ENCODE measurements around the gene LMOD2.

- TF ChIP-seq TBL1XR1 (IDR thresholded peaks at IDR 0.05; ENCODE audit: low read depth, low read length): no peak
- TF ChIP-seq FOXM1 (IDR thresholded peaks at IDR 0.05; ENCODE audit: low read depth, low read length): no peak
- TF ChIP-seq JUND (IDR thresholded peaks at IDR 0.05; ENCODE audit: low read depth, low read length): no peak
- no peak for TF ChIP-seq CTCF (IDR thresholded peaks at IDR 0.05 in 2 of 3, conservative IDR thresholded peaks at IDR 0.05 in 1 of 3; ENCODE audit: control insufficient read depth in 2 of 3, extremely low read depth in 1 of 3, insufficient read depth in 1 of 3, low read depth in 3 of 3, low read length in 3 of 3)
- TF ChIP-seq, protein P1, sequence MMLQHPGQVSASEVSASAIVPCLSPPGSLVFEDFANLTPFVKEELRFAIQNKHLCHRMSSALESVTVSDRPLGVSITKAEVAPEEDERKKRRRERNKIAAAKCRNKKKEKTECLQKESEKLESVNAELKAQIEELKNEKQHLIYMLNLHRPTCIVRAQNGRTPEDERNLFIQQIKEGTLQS (IDR thresholded peaks at IDR 0.05; ENCODE audit: borderline replicate concordance, extremely low read depth, low read depth, low read length): no peak
- no peak for TF ChIP-seq POLR2A (IDR thresholded peaks at IDR 0.05; ENCODE audit: low read depth, low read length)
- no peak for TF ChIP-seq ZNF217 (IDR thresholded peaks at IDR 0.05)
- TF ChIP-seq PBX3 (IDR thresholded peaks at IDR 0.05; ENCODE audit: insufficient replicate concordance, low read depth, low read length): no peak
- no peak for TF ChIP-seq CUX1 (IDR thresholded peaks at IDR 0.05; ENCODE audit: insufficient replicate concordance, low read depth, low read length)
- no peak for TF ChIP-seq BACH1 (IDR thresholded peaks at IDR 0.05; ENCODE audit: borderline replicate concordance)
Observed at GRCh38 chr7:123653162-123653561, 2.5 kb upstream of the LMOD2 start.

Data from GM12878 (cell line).